ENCODE results near the gene FAM47A. TPM values are rescaled to one million over a fixed set of nuclear protein-coding genes. Genes with fewer than 3 reads are reported as not detected.

Gene FAM47A
- not detected in 2 replicates for total RNA-seq (2014; rRNA removed; shearing (Covaris generic))

GRCh38 chrX:34132028-34132427, at the start of gene FAM47A:
Gene FAM47A, minus strand, starts transcription at chrX:34132314. Its CDS starts 36 bp downstream, at chrX:34132278.

